Coronary artery (tissue), 2 donors: Measurements from ENCODE around the gene CD226.
"Not testable (repeated sequence)": the region's sequence is repeated elsewhere in the genome, so short reads cannot be mapped to it uniquely, and the experiment has no call there.

Source experiments
- DNase-seq: peaks from one replicate; pipeline ENCODE4 v3.0.0-alpha.2; 2017; ENCODE audit warnings: low spot score
- H3K27ac ChIP-seq, 2 donors: fragments of 200-600 bp; sonication (generic); one replicate each; pipeline ENCODE4 v1.5.1; 2016 to 2019
- H3K4me3 ChIP-seq: fragments of 200-600 bp; sonication (generic); 2 replicates; pipeline ENCODE4 v1.5.1; 2016; ENCODE audit warnings: mild to moderate bottlenecking, moderate library complexity
- CTCF ChIP-seq: fragments of 200-600 bp; sonication (generic); IDR thresholded peaks from one replicate; pipeline ENCODE4 v1.5.1; 2019; ENCODE audit warnings: antibody characterized with exemption

Gene CD226

DNA sequence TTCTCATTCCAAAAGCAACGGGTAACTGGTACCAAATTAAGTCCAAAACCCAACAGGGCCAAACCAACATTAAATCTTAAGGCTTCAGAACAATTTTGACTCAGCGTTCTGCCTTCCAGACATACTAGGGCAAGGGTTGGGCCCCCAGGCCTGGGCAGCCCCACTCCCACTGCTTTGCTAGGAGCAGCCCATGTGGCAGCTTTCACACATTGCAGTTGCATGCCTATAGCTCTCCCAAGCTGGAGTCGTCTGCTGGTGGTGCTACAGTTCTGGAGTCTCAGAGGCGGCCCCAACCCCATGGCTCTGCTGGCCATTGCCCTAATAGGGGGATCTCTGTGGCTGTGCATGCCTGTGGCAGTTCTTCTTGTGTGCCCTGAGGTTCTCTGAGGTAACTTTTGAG is 37.6 kb upstream of the CD226 start:
- DNase-seq: no peak
- Histone ChIP-seq H3K27ac (no peak overlapping the region), H3K4me3 (no peak overlapping the region)
- no peak for TF ChIP-seq CTCF

DNA sequence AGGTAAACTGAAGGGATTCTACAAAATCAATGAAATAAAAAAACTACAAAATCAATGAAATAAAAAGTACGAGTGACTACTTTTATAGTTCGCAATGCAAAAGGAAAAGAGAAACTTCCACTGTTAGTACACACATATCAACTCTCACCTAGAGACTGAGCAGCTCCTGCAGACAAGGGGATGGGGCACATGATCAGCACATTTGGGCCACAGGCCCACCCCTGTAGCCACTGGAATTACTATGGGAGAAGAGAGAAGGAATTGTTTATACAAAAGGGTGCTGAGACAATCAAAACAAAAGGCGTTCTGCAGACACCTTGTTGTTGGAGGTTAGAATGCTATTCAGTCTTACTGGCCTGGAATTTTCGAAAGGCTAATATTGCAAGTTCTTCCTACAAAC is 34.7 kb upstream of the CD226 start:
- DNase-seq: no peak
- no peak overlapping the region for H3K27ac ChIP-seq
- TF ChIP-seq CTCF: no peak
- H3K4me3 ChIP-seq: no peak overlapping the region

- no peak for DNase-seq
- TF ChIP-seq CTCF: no peak
- Histone ChIP-seq H3K27ac (no peak overlapping the region), H3K4me3 (no peak overlapping the region)
These were observed 34.3 kb upstream of the CD226 start for GRCh38 chr18:69981948-69982347.

GRCh38 chr18:69980982-69981804 is 33.5 kb upstream of the CD226 start:
- no peak for DNase-seq
- TF ChIP-seq CTCF: no peak
- no peak overlapping the region for H3K4me3 ChIP-seq
- H3K27ac ChIP-seq: no peak overlapping the region

DNA sequence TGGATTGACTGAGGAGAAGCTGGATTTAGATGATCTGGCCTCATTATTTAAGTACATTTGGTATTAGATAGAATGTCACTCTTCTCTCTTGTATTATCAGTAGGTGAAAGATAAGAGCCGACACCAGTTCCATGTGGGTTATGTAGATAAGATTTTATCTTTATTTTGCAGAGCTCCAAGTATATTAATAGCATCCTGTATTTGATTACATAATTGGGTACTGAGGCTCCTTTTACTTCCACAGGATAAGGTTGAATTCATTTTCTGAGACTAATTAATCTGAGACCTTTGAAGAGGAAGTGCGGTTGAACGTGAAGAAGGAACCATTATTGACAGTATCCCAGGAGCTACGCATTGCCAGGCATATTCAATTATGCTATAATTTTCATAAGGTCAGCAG is 32.8 kb upstream of the CD226 start:
- H3K27ac ChIP-seq: no peak overlapping the region
- no peak for TF ChIP-seq CTCF
- DNase-seq: no peak
- no peak overlapping the region for H3K4me3 ChIP-seq

GRCh38 chr18:69978732-69979715 is 31.4 kb upstream of the CD226 start:
- DNase-seq: no peak
- Histone ChIP-seq H3K27ac (no peak overlapping the region), H3K4me3 (no peak overlapping the region)
- TF ChIP-seq CTCF: no peak

- not testable (repeated sequence) for H3K4me3 ChIP-seq, DNase-seq, H3K27ac ChIP-seq
These were observed 27.6 kb upstream of the CD226 start for GRCh38 chr18:69975294-69975693.
